Right atrium auricular region (tissue), 2 donors: ENCODE measurements around the gene GRK1. TPM values are rescaled to one million over a fixed set of nuclear protein-coding genes. Genes with fewer than 3 reads are reported as not detected.

Experiments
- DNase-seq: peaks from one replicate; pipeline ENCODE4 v3.0.0-alpha.2; 2019; ENCODE audit warnings: low spot score
- H3K27ac ChIP-seq, 2 donors: fragments of 200-600 bp; sonication (generic); 1 replicate in 1 of 2; 2 replicates in 1 of 2; pipeline ENCODE4 v1.5.1; 2016 to 2019
- H3K27me3 ChIP-seq, 2 donors: fragments of 200-600 bp; sonication (generic); one replicate each; pipeline versions ENCODE4 v1.5.1 to v1.6.0; 2017 to 2019
- H3K36me3 ChIP-seq: fragments of 200-600 bp; sonication (generic); one replicate; pipeline ENCODE4 v1.5.1; 2016
- H3K4me1 ChIP-seq, 2 donors: fragments of 200-600 bp; sonication (generic); one replicate each; pipeline versions ENCODE4 v1.5.1 to v1.6.0; 2017 to 2019
- H3K4me3 ChIP-seq, 2 donors: fragments of 200-600 bp; sonication (generic); 1 replicate in 1 of 2; 2 replicates in 1 of 2; pipeline ENCODE4 v1.5.1; 2017 to 2019; ENCODE audit warnings: mild to moderate bottlenecking in 1 of 2, moderate library complexity in 1 of 2
- H3K9me3 ChIP-seq, 2 donors: fragments of 200-600 bp; sonication (generic); one replicate each; pipeline ENCODE4 v1.5.1; 2019
- total RNA-seq, 2 donors: library from RNA; depleted of rRNA; stranded (reverse); fragments of >200 nt; gene quantifications; one replicate each; pipeline ENCODE4 v1.1.0, GENCODE V29; 2016
- TF ChIP-seq, protein P1 (sequence below), 2 donors: fragments of 200-600 bp; sonication (generic); IDR thresholded peaks; one replicate each; pipeline ENCODE4 v1.5.1; 2019; ENCODE audit warnings: antibody characterized with exemption in 2 of 2

GRK1 gene
- total RNA-seq, 2 donors from 2014 or later, result not detected

DNA sequence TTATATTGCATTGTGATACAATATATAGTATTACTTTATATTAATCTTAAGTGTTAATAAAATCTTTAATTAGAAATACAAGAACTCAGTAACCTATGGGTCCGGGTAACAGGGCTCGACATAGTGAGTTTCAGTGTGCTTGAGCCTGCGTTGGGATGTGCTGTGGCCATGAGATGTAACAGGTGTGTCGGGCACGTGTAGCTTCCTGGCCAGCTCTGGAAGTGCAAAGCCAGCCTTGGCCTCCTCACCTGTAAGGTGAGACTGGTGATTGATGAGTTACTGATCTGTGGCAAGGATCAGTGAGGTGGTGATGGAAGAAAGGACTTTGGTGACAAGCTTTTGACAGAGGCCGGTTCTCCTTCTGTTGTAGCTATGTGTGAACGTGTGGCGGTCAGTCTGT is 28.2 kb upstream of the GRK1 start:
- Histone ChIP-seq H3K36me3 (peaks cover 56% of the 10 kb centered on the region), H3K27me3 (no peaks in the 10 kb centered on the region), H3K27ac (no peak overlapping the region), H3K4me3 (no peak overlapping the region), H3K4me1 (no peaks in the 10 kb centered on the region), H3K9me3 (no peaks in the 10 kb centered on the region)
- TF ChIP-seq, protein P1, sequence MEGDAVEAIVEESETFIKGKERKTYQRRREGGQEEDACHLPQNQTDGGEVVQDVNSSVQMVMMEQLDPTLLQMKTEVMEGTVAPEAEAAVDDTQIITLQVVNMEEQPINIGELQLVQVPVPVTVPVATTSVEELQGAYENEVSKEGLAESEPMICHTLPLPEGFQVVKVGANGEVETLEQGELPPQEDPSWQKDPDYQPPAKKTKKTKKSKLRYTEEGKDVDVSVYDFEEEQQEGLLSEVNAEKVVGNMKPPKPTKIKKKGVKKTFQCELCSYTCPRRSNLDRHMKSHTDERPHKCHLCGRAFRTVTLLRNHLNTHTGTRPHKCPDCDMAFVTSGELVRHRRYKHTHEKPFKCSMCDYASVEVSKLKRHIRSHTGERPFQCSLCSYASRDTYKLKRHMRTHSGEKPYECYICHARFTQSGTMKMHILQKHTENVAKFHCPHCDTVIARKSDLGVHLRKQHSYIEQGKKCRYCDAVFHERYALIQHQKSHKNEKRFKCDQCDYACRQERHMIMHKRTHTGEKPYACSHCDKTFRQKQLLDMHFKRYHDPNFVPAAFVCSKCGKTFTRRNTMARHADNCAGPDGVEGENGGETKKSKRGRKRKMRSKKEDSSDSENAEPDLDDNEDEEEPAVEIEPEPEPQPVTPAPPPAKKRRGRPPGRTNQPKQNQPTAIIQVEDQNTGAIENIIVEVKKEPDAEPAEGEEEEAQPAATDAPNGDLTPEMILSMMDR (IDR thresholded peaks at IDR 0.05), result no peak
- DNase-seq, result no peak

DNA sequence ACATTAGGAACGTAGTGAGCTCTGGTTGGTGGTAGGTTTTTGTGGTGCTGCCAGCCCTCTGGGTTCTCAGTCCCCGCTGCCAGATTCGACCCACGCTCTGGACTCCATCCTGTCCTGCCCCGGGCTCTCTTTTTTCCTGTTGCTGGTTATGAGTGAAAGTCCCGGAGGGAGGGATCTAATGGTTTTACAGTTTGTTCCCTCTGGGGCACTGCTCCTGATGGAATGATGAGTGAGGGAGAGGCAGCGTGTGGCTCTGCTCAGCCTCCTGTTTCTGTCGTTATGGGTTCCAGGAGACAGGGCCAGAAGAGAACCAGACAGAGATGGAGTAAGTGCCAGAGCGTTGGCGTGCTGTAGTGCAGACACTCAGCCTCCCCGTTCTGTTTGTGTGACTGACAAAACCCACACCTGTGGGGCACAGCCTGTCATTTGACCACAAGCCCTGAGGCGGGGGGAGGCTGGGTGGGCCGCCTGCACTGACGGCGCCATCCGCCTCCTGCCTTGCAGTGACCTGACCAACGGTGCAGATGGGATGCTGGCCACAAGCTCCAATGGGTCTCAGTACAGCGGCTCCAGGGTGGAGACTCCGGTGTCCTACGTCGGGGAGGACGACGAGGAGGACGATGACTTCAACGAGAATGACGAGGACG is 27.3 kb upstream of the GRK1 start:
- no peak overlapping the region for H3K4me3 ChIP-seq
- peaks cover 48% of the 10 kb centered on the region for H3K36me3 ChIP-seq
- no peaks in the 10 kb centered on the region for H3K9me3 ChIP-seq
- no peak overlapping the region for H3K27ac ChIP-seq
- no peaks in the 10 kb centered on the region for H3K27me3 ChIP-seq
- TF ChIP-seq, protein P1 (IDR thresholded peaks at IDR 0.05), result no peak
- no peak for DNase-seq
- no peaks in the 10 kb centered on the region for H3K4me1 ChIP-seq

DNA sequence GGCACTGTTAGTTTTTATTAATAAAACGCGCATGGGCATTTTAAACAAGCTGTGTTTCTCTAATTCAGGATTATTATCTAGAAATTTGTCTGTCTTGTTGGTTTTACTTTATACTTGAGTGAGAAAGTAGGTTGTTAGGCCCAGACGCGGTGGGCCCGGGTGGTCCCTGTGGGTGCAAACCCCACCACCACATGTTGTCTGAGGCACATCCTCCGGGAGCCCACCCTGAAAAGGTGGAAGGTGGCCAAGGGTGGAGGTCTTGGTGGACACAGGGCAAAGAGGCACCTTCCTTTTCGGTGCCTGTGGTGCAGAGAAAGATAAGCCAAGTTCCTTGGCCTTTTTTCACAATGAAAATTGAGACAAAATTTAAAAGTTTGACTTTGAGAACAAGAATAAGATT is 25.6 kb upstream of the GRK1 start:
- DNase-seq, result no peak
- H3K4me1 ChIP-seq, result no peaks in the 10 kb centered on the region
- H3K27me3 ChIP-seq, result no peaks in the 10 kb centered on the region
- H3K36me3 ChIP-seq, result peaks cover 33% of the 10 kb centered on the region
- TF ChIP-seq, protein P1 (IDR thresholded peaks at IDR 0.05), result no peak
- H3K9me3 ChIP-seq, result no peaks in the 10 kb centered on the region
- no peak overlapping the region for H3K4me3 ChIP-seq
- H3K27ac ChIP-seq, result no peak overlapping the region

DNA sequence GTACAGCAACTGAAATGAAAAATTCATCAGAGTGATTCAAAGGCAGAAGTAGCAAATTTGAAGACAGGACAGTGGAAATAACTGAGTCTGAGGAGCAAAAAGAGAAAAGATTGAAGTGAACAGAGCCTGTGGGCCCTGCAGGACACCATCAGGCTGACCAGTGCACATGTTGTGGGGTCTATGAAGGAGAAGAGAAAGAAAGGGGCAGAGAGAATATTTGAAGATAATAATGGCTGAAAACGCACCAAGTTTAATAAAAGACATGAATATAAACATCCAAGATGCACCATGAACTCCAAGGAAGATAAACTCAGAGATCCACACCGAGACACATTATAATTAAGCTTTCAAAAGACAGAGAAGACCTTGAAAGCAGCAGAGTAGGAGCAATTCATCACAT is 24.5 kb upstream of the GRK1 start:
- TF ChIP-seq, protein P1 (IDR thresholded peaks at IDR 0.05), result no peak
- H3K9me3 ChIP-seq, result no peaks in the 10 kb centered on the region

DNA sequence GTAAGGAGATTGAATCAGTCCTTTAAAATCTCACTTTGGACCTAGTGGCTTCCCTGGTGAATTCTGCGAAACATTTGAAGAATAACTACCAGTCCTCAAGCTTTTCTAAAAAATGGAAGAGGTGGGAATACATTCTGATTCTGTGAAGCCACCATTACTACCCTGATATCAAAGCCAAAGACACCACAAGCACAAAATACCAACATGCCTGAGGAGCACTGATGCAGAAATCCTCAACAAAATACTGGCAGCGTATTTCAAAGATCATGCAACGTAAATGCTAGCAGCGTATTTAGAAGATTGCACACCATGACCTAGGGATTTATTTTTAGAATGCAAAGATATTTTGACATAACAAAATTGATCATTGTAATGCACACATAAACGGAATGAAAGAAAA is 23.4 kb upstream of the GRK1 start:
- Histone ChIP-seq H3K27me3 (no peaks in the 10 kb centered on the region), H3K9me3 (no peaks in the 10 kb centered on the region), H3K36me3 (peaks cover 13% of the 10 kb centered on the region), H3K4me1 (peaks cover 0 to 13% of the 10 kb centered on the region in 2 donors), H3K27ac (no peak overlapping the region), H3K4me3 (no peak overlapping the region)
- TF ChIP-seq, protein P1 (IDR thresholded peaks at IDR 0.05), result no peak
- DNase-seq, result no peak

More for the DNA sequence above, 24.5 kb upstream of the GRK1 start:
- no peaks in the 10 kb centered on the region for H3K27me3 ChIP-seq
- DNase-seq, result no peak
- H3K27ac ChIP-seq, result no peak overlapping the region
- H3K4me1 ChIP-seq, result peaks cover 0 to 8% of the 10 kb centered on the region in 2 donors
- peaks cover 22% of the 10 kb centered on the region for H3K36me3 ChIP-seq
- no peak overlapping the region for H3K4me3 ChIP-seq

DNA sequence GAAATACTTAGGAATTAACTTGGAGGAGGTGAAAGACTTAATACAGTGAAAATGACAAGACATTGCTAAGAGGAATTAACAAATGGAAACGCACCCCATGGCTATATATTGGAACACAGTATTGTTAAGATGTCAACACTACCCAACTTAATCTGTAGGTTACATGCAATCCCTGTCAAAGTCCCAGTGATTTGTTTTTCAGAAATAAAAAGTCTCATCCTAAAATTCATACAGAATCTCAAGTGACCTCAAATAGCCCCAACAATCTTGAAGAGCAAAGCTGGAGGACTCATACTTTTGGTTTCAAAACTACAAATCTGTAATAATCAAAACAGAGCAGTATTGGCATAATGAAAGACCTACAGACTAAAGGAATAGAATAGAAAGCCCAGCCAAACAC is 22.2 kb upstream of the GRK1 start:
- Histone ChIP-seq H3K9me3 (no peaks in the 10 kb centered on the region), H3K4me3 (no peak overlapping the region)
- TF ChIP-seq, protein P1 (IDR thresholded peaks at IDR 0.05), result no peak

More for the DNA sequence above, 22.2 kb upstream of the GRK1 start:
- Histone ChIP-seq H3K36me3 (peaks cover 9% of the 10 kb centered on the region), H3K27me3 (no peaks in the 10 kb centered on the region), H3K27ac (no peak overlapping the region), H3K4me1 (peaks cover 0 to 13% of the 10 kb centered on the region in 2 donors)
- DNase-seq, result no peak
